Measurements from ENCODE around the gene NUBP2.

- no peak for TF ChIP-seq POLR2AphosphoS5 (IDR thresholded peaks at IDR 0.05; ENCODE audit: low read depth, low read length)
- TF ChIP-seq SIN3A (IDR thresholded peaks at IDR 0.05; ENCODE audit: borderline replicate concordance, insufficient read depth, low read length), result no peak
- TF ChIP-seq, protein P1, sequence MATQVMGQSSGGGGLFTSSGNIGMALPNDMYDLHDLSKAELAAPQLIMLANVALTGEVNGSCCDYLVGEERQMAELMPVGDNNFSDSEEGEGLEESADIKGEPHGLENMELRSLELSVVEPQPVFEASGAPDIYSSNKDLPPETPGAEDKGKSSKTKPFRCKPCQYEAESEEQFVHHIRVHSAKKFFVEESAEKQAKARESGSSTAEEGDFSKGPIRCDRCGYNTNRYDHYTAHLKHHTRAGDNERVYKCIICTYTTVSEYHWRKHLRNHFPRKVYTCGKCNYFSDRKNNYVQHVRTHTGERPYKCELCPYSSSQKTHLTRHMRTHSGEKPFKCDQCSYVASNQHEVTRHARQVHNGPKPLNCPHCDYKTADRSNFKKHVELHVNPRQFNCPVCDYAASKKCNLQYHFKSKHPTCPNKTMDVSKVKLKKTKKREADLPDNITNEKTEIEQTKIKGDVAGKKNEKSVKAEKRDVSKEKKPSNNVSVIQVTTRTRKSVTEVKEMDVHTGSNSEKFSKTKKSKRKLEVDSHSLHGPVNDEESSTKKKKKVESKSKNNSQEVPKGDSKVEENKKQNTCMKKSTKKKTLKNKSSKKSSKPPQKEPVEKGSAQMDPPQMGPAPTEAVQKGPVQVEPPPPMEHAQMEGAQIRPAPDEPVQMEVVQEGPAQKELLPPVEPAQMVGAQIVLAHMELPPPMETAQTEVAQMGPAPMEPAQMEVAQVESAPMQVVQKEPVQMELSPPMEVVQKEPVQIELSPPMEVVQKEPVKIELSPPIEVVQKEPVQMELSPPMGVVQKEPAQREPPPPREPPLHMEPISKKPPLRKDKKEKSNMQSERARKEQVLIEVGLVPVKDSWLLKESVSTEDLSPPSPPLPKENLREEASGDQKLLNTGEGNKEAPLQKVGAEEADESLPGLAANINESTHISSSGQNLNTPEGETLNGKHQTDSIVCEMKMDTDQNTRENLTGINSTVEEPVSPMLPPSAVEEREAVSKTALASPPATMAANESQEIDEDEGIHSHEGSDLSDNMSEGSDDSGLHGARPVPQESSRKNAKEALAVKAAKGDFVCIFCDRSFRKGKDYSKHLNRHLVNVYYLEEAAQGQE (IDR thresholded peaks at IDR 0.05; ENCODE audit: insufficient read depth in 1 of 2, low read depth in 2 of 2, low read length in 2 of 2), result no peak
- no peak for TF ChIP-seq TAF1 (IDR thresholded peaks at IDR 0.05; ENCODE audit: borderline replicate concordance, insufficient read depth, low read length)
Measured at GRCh38 chr16:1766231-1766630, 16.5 kb upstream of the NUBP2 start.

Data from PFSK-1 (cell line).